GM10248 (cell line): ENCODE measurements around the gene KRT6C.

Source experiments
- CTCF ChIA-PET: fragments of 300-600 bp; sonication (Branson Sonifier 250); formaldehyde crosslinking; extraction: SDS; loops from one replicate; lab custom pipeline; 2021; ENCODE audit warnings: antibody characterized with exemption; lab: Yijun Ruan, JAX
- POLR2A ChIA-PET: fragments of 350-650 bp; sonication (Branson Sonifier 250); formaldehyde crosslinking; extraction: SDS; loops from one replicate; lab custom pipeline; 2020; ENCODE audit warnings: antibody characterized with exemption; lab: Yijun Ruan, JAX
- DNase-seq: peaks from one replicate; pipeline ENCODE4 v3.0.0; 2012; ENCODE audit errors: extremely low spot score
- TF ChIP-seq, protein P1 (sequence below): IDR thresholded peaks from 2 replicates; pipeline ENCODE4 v1.5.1; 2012; ENCODE audit warnings: mild to moderate bottlenecking, low read depth; ENCODE audit errors: extremely low read depth, missing control alignments, control extremely low read depth

Gene KRT6C

DNA sequence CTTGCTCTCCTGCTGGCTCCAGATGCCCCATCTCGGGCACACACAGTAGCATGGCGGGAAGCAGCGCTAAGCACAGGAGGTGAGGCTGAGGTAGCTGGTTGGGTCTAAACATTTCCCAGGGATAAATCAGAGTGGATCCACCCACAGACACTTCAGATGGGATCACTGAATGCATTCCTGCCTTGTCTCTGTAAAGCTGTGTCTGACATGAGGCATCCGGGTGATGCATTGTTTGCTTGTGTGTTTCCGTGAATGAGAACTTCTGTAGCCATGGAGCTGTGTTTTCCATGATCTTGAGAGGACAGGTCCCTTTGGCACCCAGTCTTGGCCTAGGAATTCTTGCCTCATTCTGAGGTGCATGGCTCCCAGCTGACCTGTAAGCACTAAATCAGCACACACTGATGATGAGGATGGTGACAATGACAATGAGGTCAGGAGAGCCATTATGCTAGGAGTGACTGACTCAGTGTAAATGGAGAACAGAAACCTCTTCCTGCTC lies 32.7 kb downstream of the KRT6C start:
- CTCF ChIA-PET = interaction anchor here (1.0 kb wide), 1 partner anchor 9 kb away, joined by 3 read pairs; no protein-coding TSS in a partner anchor
- POLR2A ChIA-PET = no interaction called here
- TF ChIP-seq, protein P1, sequence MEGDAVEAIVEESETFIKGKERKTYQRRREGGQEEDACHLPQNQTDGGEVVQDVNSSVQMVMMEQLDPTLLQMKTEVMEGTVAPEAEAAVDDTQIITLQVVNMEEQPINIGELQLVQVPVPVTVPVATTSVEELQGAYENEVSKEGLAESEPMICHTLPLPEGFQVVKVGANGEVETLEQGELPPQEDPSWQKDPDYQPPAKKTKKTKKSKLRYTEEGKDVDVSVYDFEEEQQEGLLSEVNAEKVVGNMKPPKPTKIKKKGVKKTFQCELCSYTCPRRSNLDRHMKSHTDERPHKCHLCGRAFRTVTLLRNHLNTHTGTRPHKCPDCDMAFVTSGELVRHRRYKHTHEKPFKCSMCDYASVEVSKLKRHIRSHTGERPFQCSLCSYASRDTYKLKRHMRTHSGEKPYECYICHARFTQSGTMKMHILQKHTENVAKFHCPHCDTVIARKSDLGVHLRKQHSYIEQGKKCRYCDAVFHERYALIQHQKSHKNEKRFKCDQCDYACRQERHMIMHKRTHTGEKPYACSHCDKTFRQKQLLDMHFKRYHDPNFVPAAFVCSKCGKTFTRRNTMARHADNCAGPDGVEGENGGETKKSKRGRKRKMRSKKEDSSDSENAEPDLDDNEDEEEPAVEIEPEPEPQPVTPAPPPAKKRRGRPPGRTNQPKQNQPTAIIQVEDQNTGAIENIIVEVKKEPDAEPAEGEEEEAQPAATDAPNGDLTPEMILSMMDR = no peak
- DNase-seq = no peak

DNA sequence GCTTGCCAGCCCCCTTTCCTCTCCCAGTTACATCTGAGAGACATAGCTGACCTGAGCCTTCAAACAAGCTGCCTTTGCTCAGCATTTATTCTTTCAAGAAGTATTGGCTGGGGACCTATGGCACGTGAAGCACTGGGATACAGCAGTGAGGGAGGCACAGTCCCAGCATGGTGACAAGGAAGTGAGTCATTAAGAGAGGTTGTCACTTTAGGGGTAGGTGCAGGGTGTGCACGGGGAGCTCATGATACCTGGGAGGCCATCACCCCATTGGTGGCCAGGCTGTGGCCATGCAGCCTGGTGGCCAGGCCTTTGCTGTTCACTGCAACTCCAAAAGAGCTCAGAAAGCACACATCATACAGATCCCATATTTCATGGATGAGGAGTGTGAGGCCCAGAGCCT lies 33.8 kb downstream of the KRT6C start:
- no peak for DNase-seq
- POLR2A ChIA-PET = no interaction called here
- TF ChIP-seq, protein P1 = no peak
- CTCF ChIA-PET = no interaction called here

DNA sequence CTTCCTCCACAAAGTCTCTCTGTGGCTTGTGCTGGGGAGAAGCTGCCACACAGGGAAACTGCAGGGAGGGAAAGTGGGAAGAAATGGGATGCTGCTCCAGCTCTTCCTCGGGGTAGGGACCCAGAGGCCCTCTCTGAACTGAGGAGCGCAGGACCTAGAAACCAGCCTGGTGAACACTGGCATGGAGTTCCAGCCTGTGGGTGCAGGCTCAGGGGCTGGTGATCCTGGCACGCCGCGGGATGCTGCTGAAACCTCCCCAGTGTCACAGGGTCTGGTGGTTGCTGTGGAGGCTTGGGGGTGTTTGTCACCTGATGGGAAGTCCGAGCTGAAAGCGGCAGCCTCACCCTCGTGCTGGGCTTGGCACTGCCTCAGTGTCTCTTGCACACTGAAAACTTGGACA lies 34.2 kb downstream of the KRT6C start:
- CTCF ChIA-PET = no interaction called here
- TF ChIP-seq, protein P1 = no peak
- no peak for DNase-seq
- POLR2A ChIA-PET = no interaction called here

DNA sequence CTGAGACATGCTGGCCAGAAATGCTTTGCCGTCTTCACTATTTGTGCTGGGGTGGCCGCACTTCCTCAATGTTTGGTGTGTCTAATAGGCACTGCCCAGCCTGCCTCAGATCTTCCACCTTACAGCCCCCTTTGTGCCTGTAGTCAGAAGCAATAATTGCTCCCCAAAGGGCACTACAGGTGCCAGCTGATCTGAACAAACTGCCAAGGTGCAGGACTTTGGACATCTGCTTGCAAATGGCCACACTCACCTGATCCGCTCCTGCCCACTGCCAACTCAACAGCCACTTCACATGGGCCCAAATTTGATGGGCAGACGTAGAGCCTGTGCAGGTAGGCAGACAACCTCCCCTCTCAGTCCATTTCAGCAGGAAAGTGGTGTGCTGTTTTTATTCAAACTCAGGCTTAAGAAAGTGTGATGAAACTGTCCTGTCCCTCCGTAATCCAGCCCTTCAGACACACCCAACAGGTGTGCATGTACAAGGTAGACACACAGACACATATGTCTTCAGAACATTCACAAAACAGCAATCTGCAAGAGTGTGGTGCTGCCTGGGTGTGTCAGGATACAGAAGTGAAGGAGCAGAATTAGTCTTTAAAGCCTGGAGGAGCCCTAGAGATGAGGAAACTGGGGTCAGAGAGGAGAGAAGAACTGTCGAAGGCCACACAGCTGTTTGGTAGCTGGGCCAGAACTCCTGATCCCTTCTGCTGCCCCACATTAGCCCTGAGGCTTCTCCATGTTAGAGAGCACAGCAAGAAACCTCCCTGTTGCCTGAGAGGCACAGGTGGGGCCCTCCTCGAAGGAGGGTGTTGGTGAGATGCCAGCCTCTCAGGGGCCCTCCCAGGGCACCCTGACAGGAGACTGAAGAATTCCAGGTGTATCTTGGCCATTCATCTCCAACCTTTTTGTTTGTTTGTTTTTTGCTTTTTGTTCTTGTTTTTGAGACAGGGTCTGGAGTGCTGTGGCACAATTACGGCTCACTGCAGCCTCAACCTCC lies 35.0 kb downstream of the KRT6C start:
- ChIA-PET POLR2A (no interaction called here), CTCF (no interaction called here)
- no peak for DNase-seq
- TF ChIP-seq, protein P1 = no peak

DNA sequence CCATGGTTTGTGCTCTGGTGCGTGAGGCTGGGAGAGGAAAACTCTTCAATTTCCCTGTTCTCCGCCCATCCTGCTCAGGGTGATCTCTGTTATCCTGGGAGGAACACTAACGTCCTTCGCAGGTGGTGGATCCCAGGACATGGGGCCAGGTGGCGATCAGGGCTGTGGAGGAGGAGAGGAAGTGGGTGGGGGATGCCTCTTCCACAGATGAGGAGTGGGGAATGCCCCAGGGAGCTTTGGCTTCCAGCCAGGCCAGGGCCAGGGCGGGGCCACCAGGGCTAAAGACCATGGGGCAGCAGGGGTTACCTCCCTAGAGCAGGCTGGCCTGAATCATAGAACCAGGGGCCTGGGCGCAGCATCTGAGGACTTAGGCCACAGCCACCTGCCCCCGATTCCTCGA lies 36.1 kb downstream of the KRT6C start:
- ChIA-PET CTCF (no interaction called here), POLR2A (no interaction called here)
- no peak for DNase-seq

DNA sequence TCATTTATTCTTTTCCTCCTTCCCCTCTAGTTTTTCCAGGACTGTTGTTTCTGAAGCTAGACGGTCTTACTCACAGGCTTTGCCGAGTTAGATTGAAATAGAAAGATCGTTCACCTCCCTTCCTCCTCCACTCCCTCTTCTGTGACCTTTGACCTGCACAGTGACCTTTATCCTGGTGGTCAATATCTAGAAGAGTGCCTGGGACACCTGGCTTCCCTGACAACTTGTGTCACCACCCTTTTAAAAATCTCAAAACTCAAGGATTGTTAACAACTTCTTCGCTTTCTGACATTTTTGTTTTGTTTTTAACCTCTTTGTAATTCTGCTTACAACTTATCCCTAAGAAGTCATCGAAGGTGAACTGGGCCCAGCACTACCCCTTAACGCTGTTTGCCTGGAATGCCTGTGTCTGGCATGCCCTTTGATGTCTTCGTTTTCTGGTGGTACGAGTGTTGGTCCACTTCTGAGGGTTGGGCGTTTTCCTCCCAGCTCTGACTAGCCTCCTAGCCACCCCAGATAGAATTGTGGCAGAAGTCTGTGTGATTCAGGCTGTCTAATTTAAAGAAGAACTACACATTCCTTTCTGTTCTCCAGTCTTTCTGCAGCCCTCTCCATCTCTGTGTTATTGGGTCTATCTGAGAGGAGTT lies 36.7 kb downstream of the KRT6C start:
- POLR2A ChIA-PET = no interaction called here
- TF ChIP-seq, protein P1 = no peak
- CTCF ChIA-PET = interaction anchor here (1.2 to 1.4 kb wide), 3 partner anchors 9 to 38 kb away, joined by 3 read pairs; no protein-coding TSS in a partner anchor
- no peak for DNase-seq

More for the DNA sequence above, 36.1 kb downstream of the KRT6C start:
- TF ChIP-seq, protein P1 = no peak
